Measurements from ENCODE around the gene FILIP1L.
"Not testable (repeated sequence)": the region's sequence is repeated elsewhere in the genome, so short reads cannot be mapped to it uniquely, and the experiment has no call there.

FILIP1L gene

GRCh38 chr3:100098784-100099070 lies 15.6 kb downstream of the FILIP1L start:
- DNase-seq (ENCODE audit: low read depth in 2 of 2) = no peak

GRCh38 chr3:100097919-100098783 lies 16.1 kb downstream of the FILIP1L start:
- DNase-seq (ENCODE audit: low read depth in 2 of 2) = no peak

GRCh38 chr3:100096866-100097265 lies 17.4 kb downstream of the FILIP1L start:
- DNase-seq (ENCODE audit: low read depth in 2 of 2) = no peak

- DNase-seq (ENCODE audit: low read depth in 2 of 2) = not testable (repeated sequence)
Observed at GRCh38 chr3:100096286-100096685, 18.0 kb downstream of the FILIP1L start.

- no peak for DNase-seq (ENCODE audit: low read depth in 2 of 2)
Observed at GRCh38 chr3:100093831-100094230, 20.5 kb downstream of the FILIP1L start.

GRCh38 chr3:100090669-100091005 lies 23.7 kb downstream of the FILIP1L start:
- DNase-seq (ENCODE audit: low read depth in 2 of 2) = no peak

- DNase-seq (ENCODE audit: low read depth in 2 of 2) = no peak
Observed at GRCh38 chr3:100089812-100090668, 24.3 kb downstream of the FILIP1L start.

- no peak for DNase-seq (ENCODE audit: low read depth in 2 of 2)
Observed at GRCh38 chr3:100088735-100089368, 25.4 kb downstream of the FILIP1L start.

- no peak for DNase-seq (ENCODE audit: low read depth in 2 of 2)
Observed at GRCh38 chr3:100087198-100087597, 27.1 kb downstream of the FILIP1L start.

GRCh38 chr3:100086401-100086800 lies 27.9 kb downstream of the FILIP1L start:
- no peak for DNase-seq (ENCODE audit: low read depth in 2 of 2)

GRCh38 chr3:100084100-100084806 lies 30.0 kb downstream of the FILIP1L start:
- no peak for DNase-seq (ENCODE audit: low read depth in 2 of 2)

- no peak for DNase-seq (ENCODE audit: low read depth in 2 of 2)
Observed at GRCh38 chr3:100083209-100083608, 31.1 kb downstream of the FILIP1L start.

GRCh38 chr3:100082714-100083113 lies 31.6 kb downstream of the FILIP1L start:
- DNase-seq (ENCODE audit: low read depth in 2 of 2) = no peak

- DNase-seq (ENCODE audit: low read depth in 2 of 2) = no peak
Observed at GRCh38 chr3:100081986-100082692, 32.2 kb downstream of the FILIP1L start.

GRCh38 chr3:100081311-100081710 lies 33.0 kb downstream of the FILIP1L start:
- no peak for DNase-seq (ENCODE audit: low read depth in 2 of 2)

- DNase-seq (ENCODE audit: low read depth in 2 of 2) = no peak
Observed at GRCh38 chr3:100080573-100080972, 33.7 kb downstream of the FILIP1L start.

GRCh38 chr3:100079328-100079727 lies 35.0 kb downstream of the FILIP1L start:
- DNase-seq (ENCODE audit: low read depth in 2 of 2) = no peak

GRCh38 chr3:100076731-100077529 lies 37.4 kb downstream of the FILIP1L start:
- DNase-seq (ENCODE audit: low read depth in 2 of 2) = no peak

GRCh38 chr3:100075851-100076730 lies 38.2 kb downstream of the FILIP1L start:
- no peak for DNase-seq (ENCODE audit: low read depth in 2 of 2)
